RWPE1 (cell line): ENCODE results near the gene H2AZ2.
A peak's percentile ranks its signal among the peaks of the same experiment; 100 is the strongest.

Experiments
- CTCF ChIA-PET: fragments of 350-600 bp; sonication (Branson Sonifier 250); formaldehyde crosslinking; extraction: SDS; loops from one replicate; lab custom pipeline; 2021; lab: Yijun Ruan, JAX
- POLR2A ChIA-PET: fragments of 400-600 bp; formaldehyde crosslinking; extraction: SDS; loops from one replicate; lab custom pipeline; 2020; ENCODE audit warnings: antibody characterized with exemption; ENCODE audit not compliant: low non-redundant PET; lab: Yijun Ruan, JAX
- DNase-seq: peaks from one replicate; pipeline ENCODE4 v3.0.0; 2012; ENCODE audit warnings: low spot score
- H3K27ac ChIP-seq: fragments of 450-650 bp; 2 replicates; pipeline ENCODE4 v1.5.1; 2017
- TF ChIP-seq, protein P1 (sequence below): fragments of 450-650 bp; conservative IDR thresholded peaks from 2 replicates; pipeline ENCODE4 v1.5.1; 2017; ENCODE audit warnings: low read depth, mild to moderate bottlenecking

H2AZ2 gene

GRCh38 chr7:44882899-44883298 is 35.0 kb upstream of the H2AZ2 start:
- ChIA-PET CTCF (interaction anchor here (0.6 to 0.8 kb wide), 2 partner anchors 53 to 253 kb away, joined by 3 read pairs; no protein-coding TSS in a partner anchor), POLR2A (interaction anchor here (0.6 kb wide), 1 partner anchor 301 kb away, joined by 3 read pairs; no protein-coding TSS in a partner anchor)
- H3K27ac ChIP-seq, result no peak overlapping the region
- DNase-seq, result no peak
- TF ChIP-seq, protein P1, sequence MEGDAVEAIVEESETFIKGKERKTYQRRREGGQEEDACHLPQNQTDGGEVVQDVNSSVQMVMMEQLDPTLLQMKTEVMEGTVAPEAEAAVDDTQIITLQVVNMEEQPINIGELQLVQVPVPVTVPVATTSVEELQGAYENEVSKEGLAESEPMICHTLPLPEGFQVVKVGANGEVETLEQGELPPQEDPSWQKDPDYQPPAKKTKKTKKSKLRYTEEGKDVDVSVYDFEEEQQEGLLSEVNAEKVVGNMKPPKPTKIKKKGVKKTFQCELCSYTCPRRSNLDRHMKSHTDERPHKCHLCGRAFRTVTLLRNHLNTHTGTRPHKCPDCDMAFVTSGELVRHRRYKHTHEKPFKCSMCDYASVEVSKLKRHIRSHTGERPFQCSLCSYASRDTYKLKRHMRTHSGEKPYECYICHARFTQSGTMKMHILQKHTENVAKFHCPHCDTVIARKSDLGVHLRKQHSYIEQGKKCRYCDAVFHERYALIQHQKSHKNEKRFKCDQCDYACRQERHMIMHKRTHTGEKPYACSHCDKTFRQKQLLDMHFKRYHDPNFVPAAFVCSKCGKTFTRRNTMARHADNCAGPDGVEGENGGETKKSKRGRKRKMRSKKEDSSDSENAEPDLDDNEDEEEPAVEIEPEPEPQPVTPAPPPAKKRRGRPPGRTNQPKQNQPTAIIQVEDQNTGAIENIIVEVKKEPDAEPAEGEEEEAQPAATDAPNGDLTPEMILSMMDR, result no peak

DNA sequence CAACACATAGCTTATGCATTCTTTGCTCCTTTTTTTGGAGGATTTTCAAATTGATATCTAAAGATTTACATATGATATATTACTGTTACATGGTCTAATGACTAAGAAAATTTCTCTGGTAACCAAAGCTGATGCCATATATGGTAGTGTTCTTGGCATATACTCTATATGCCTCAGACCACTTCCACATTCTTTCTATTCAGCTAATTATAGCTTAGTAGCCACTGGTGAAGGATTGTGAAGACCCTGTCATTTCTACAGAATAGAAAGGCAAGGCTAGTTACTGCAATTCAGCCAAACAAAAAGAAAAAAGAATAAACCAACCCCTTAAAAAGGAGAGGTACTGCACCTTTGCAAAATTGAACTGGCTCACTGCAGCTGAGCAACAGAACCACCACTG is 33.7 kb upstream of the H2AZ2 start:
- ChIA-PET CTCF (interaction anchor here (0.6 to 1.4 kb wide), 3 partner anchors 14 to 255 kb away, joined by 3 to 4 read pairs (median 4); no protein-coding TSS in a partner anchor), POLR2A (no interaction called here)
- TF ChIP-seq, protein P1, result no peak
- DNase-seq, result peak; percentile 35
- H3K27ac ChIP-seq, result no peak overlapping the region

DNA sequence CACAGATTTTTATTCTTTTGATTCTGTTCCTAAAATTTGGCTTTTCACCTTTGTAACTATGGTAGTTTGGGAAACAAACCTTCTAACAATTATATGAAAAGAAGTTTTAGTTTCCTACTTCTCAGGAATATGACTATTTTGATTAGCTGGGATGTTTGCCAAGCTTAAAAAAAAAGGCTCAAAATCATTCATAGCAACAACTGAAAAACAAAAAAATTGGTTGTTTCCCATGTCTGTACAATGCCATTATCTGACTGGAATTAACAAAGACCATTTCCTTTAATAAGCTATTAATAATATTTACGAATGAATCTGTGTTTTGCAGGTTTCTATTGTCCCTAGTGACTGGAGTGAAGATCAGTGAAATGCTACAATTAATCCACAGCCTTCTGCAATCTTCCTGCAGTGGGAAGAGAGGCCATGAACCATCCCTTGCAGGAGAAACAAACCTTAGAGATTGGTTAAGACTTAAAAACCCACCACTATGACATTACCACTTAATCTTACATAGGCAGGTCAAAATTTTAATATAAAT is 33.2 kb upstream of the H2AZ2 start:
- ChIA-PET POLR2A (no interaction called here), CTCF (interaction anchor here (0.6 to 1.4 kb wide), 3 partner anchors 15 to 255 kb away, joined by 3 to 4 read pairs (median 4); no protein-coding TSS in a partner anchor)
- TF ChIP-seq, protein P1, result no peak
- H3K27ac ChIP-seq, result no peak overlapping the region
- no peak for DNase-seq

DNA sequence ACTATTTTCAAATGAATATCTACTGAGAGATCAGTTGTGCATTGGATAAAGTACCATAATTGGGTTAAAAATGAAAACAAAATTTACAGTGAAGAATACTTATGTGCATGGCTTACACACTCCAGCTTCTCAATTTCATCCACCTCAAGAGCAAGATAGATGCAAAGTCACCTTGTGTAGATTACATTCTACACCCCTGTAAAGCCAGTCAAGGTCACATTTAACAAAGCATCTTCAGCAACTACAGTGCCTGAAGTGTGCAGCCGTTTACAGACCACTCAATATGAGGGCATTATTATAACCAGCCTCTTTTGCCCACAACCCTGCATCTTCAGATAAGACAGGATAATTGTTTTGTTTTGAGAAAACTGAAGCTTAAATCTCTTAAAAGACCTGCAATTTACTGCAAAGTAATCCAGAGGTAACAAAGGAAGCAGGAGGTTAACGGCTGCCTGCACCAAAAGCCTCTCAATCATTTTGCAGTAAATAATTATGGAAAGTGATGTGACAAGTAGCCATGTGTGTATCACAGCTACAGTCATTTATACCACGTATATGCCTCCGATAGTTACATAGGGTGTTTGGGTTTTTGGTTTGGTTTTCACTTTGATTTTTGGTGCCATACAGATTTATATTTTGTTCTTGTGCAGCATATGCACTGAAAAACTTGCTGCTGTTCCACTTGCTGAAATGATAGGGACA is 32.6 kb upstream of the H2AZ2 start:
- TF ChIP-seq, protein P1, result no peak
- DNase-seq, result no peak
- no peak overlapping the region for H3K27ac ChIP-seq
- ChIA-PET CTCF (no interaction called here), POLR2A (no interaction called here)

DNA sequence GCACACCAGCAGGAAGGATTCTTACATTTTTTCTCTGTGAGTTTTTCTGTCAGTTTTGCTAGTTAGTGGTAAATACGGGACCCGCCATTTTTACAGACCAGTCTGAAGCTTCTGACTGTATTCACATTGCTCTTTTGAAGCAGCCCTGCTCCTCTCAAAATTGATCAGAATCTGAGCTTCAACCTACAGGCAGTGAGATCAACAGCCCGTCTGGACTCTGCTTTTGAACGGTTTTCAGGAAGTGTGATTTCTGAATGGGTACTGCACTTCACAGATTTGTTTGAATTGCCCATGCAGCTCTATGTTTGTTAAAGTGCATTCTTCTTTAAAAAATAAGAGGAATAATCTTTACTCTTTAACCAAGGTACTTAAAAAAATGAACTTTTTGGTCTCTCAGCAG is 28.5 kb upstream of the H2AZ2 start:
- H3K27ac ChIP-seq, result no peak overlapping the region
- DNase-seq, result no peak
- ChIA-PET CTCF (interaction anchor here (0.7 kb wide), 3 partner anchors 109 to 793 kb away, joined by 4 to 5 read pairs (median 4); no protein-coding TSS in a partner anchor), POLR2A (no interaction called here)
- TF ChIP-seq, protein P1, result no peak

DNA sequence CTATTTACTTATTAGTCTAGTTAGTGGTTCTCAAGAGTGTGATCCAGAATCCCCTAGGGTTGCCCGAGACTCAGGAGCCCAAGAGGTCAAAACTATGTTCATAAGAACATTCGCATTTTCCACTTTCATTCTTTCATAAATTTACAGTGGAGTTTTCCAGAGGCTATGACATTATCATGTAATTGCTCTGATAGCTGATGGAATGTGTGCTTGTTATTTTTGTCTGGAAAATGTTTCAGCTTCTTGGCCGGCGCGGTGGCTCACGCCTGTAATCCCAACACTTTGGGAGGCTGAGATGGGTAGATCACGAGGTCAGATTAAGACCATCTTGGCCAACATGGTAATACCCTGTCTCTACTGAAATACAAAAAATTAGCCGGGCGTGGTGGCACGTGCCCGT is 27.4 kb upstream of the H2AZ2 start:
- TF ChIP-seq, protein P1, result no peak
- POLR2A ChIA-PET, result no interaction called here
- H3K27ac ChIP-seq, result no peak overlapping the region
- DNase-seq, result no peak
- CTCF ChIA-PET, result interaction anchor here (0.6 to 1.0 kb wide), 3 partner anchors 9 to 159 kb away, joined by 3 to 4 read pairs (median 3); no protein-coding TSS in a partner anchor
